PC-9 (cell line): Measurements from ENCODE around the gene STK26. TPM values are rescaled to one million over a fixed set of nuclear protein-coding genes. Genes with fewer than 3 reads are reported as not detected.

Source experiments
- BruUV-seq: library from RNA; stranded (reverse); fragments of 400-500 nt; replicated peaks from 2 replicates; lab custom pipeline; 2021; lab: Mats Ljungman, UMichigan
- CTCF ChIA-PET: fragments of 300-600 bp; sonication (Branson Sonifier 250); formaldehyde crosslinking; loops from one replicate; lab custom pipeline; 2022; ENCODE audit warnings: antibody characterized with exemption; lab: Charles Lee
- POLR2A ChIA-PET: fragments of 300-600 bp; sonication (Branson Sonifier 250); formaldehyde crosslinking; loops from one replicate; lab custom pipeline; 2022; ENCODE audit warnings: antibody characterized with exemption; ENCODE audit not compliant: unreplicated experiment; lab: Charles Lee
- DNase-seq, 2 experiments: peaks; one replicate each; pipeline versions ENCODE4 v3.0.0 to v3.0.0-alpha.2; 2015 to 2022; ENCODE audit warnings: mixed read lengths in 1 of 2
- H2AFZ ChIP-seq: fragments of 200-600 bp; sonication (generic); 2 replicates; pipeline ENCODE4 v1.8.1; 2017; ENCODE audit warnings: antibody characterized with exemption
- H3F3A ChIP-seq: fragments of 200-600 bp; sonication (generic); 2 replicates; pipeline ENCODE4 v1.8.1; 2017; ENCODE audit warnings: antibody characterized with exemption, mild to moderate bottlenecking, low read depth; ENCODE audit not compliant: insufficient read depth
- H3K27ac ChIP-seq: fragments of 200-600 bp; sonication (generic); 2 replicates; pipeline ENCODE4 v1.6.1; 2016; ENCODE audit warnings: mixed run types
- H3K27me3 ChIP-seq: fragments of 200-600 bp; sonication (generic); 2 replicates; pipeline ENCODE4 v1.6.1; 2016; ENCODE audit warnings: low read depth, mixed run types; ENCODE audit not compliant: insufficient read depth
- H3K36me3 ChIP-seq: fragments of 200-600 bp; sonication (generic); 2 replicates; pipeline ENCODE4 v1.6.1; 2016; ENCODE audit warnings: low read depth, mixed run types
- H3K4me1 ChIP-seq: fragments of 200-600 bp; sonication (generic); replicated peaks from 2 replicates; pipeline ENCODE4 v1.6.1; 2016; ENCODE audit warnings: mixed run types; ENCODE audit not compliant: insufficient read depth
- H3K4me2 ChIP-seq: fragments of 200-600 bp; sonication (generic); 2 replicates; pipeline ENCODE4 v1.6.1; 2017; ENCODE audit warnings: mixed run types
- H3K4me3 ChIP-seq: fragments of 200-600 bp; sonication (generic); 2 replicates; pipeline ENCODE4 v1.6.1; 2016; ENCODE audit warnings: mixed run types
- H3K79me2 ChIP-seq: fragments of 200-600 bp; sonication (generic); 2 replicates; pipeline ENCODE4 v1.6.1; 2017; ENCODE audit warnings: low read depth, mixed run types
- H3K9me2 ChIP-seq: fragments of 200-600 bp; sonication (generic); 2 replicates; pipeline ENCODE4 v1.8.1; 2017; ENCODE audit warnings: mild to moderate bottlenecking; ENCODE audit not compliant: insufficient read depth
- H3K9me3 ChIP-seq: fragments of 200-600 bp; sonication (generic); 2 replicates; pipeline ENCODE4 v1.8.1; 2016; ENCODE audit warnings: low read depth; ENCODE audit not compliant: insufficient read depth
- H4K20me1 ChIP-seq: fragments of 200-600 bp; sonication (generic); 2 replicates; pipeline ENCODE4 v1.8.1; 2017; ENCODE audit not compliant: insufficient read depth
- CTCF ChIP-seq: fragments of 200-600 bp; sonication (generic); conservative IDR thresholded peaks from 2 replicates; pipeline ENCODE4 v1.6.1; 2017; ENCODE audit warnings: mixed run types, antibody characterized with exemption, mild to moderate bottlenecking, moderate library complexity
- EZH2 ChIP-seq: fragments of 200-600 bp; sonication (generic); IDR thresholded peaks from 2 replicates; pipeline ENCODE4 v1.8.0; 2017; ENCODE audit warnings: antibody characterized with exemption, low read depth
- intact Hi-C: fragments of 100-400 bp; cut with micrococcal nuclease; formaldehyde crosslinking; loops from one replicate; pipeline ENCODE4 v1.10.0; 2022; ENCODE audit not compliant: unreplicated experiment
- total RNA-seq: library from RNA; stranded (reverse); gene quantifications from 2 replicates; pipeline ENCODE4 v1.2.3, GENCODE V29; 2021

The STK26 gene
- total RNA-seq, 1 experiment from 2014 or later, result 48.4 TPM

- intact Hi-C loops, result no loop called here
- H2AFZ ChIP-seq, result no peak overlapping the region
- POLR2A ChIA-PET, result no interaction called here
- H4K20me1 ChIP-seq, result 0 out of 2 replicates have a peak, but pooled peaks cover 3% of the 10 kb centered on the region
- peaks cover 55% of the 10 kb centered on the region for H3K79me2 ChIP-seq
- H3K36me3 ChIP-seq, result no peaks in the 10 kb centered on the region
- H3K4me3 ChIP-seq, result no peak overlapping the region
- TF ChIP-seq CTCF (no peak), EZH2 (no peak)
- 0 out of 2 replicates have a peak, but pooled peaks cover 3% of the 10 kb centered on the region for H3F3A ChIP-seq
- DNase-seq, result no peak
- no peaks in the 10 kb centered on the region for H3K27me3 ChIP-seq
- no peaks in the 10 kb centered on the region for H3K9me3 ChIP-seq
- no peak overlapping the region for H3K4me2 ChIP-seq
- CTCF ChIA-PET, result no interaction called here
- H3K4me1 ChIP-seq, result no peaks in the 10 kb centered on the region
- BruUV-seq, result no TSS peak
- no peak overlapping the region for H3K27ac ChIP-seq
- no peaks in the 10 kb centered on the region for H3K9me2 ChIP-seq
These were observed 20.9 kb downstream of the STK26 start for GRCh38 chrX:132043977-132044376.

- Histone ChIP-seq H3K9me3 (no peaks in the 10 kb centered on the region), H3K36me3 (no peaks in the 10 kb centered on the region), H3K79me2 (peaks cover 47% of the 10 kb centered on the region), H3K4me3 (no peak overlapping the region), H2AFZ (no peak overlapping the region), H3F3A (0 out of 2 replicates have a peak, but pooled peaks cover 3% of the 10 kb centered on the region), H3K4me1 (no peaks in the 10 kb centered on the region), H3K4me2 (no peak overlapping the region), H4K20me1 (0 out of 2 replicates have a peak, but pooled peaks cover 3% of the 10 kb centered on the region), H3K9me2 (no peaks in the 10 kb centered on the region), H3K27me3 (no peaks in the 10 kb centered on the region), H3K27ac (no peak overlapping the region)
- intact Hi-C loops, result no loop called here
- no peak for DNase-seq
- ChIA-PET CTCF (no interaction called here), POLR2A (no interaction called here)
- TF ChIP-seq EZH2, result no peak
- TF ChIP-seq CTCF, result no peak
- BruUV-seq, result no TSS peak
These were observed 21.9 kb downstream of the STK26 start for GRCh38 chrX:132044953-132045352.

GRCh38 chrX:132045456-132045855 is 22.4 kb downstream of the STK26 start:
- no peak for DNase-seq
- Histone ChIP-seq H3K27ac (no peak overlapping the region), H4K20me1 (0 out of 2 replicates have a peak, but pooled peaks cover 3% of the 10 kb centered on the region), H3K4me2 (no peak overlapping the region), H3F3A (no peaks in the 10 kb centered on the region), H3K9me2 (no peaks in the 10 kb centered on the region), H3K9me3 (no peaks in the 10 kb centered on the region), H3K79me2 (peaks cover 45% of the 10 kb centered on the region), H3K4me3 (no peak overlapping the region), H3K4me1 (no peaks in the 10 kb centered on the region), H3K27me3 (no peaks in the 10 kb centered on the region), H2AFZ (no peak overlapping the region), H3K36me3 (no peaks in the 10 kb centered on the region)
- BruUV-seq, result no TSS peak
- ChIA-PET CTCF (no interaction called here), POLR2A (interaction anchor here (0.7 kb wide), 1 partner anchor 9 kb away, joined by 3 read pairs; no protein-coding TSS in a partner anchor)
- intact Hi-C loops, result no loop called here
- TF ChIP-seq EZH2, result no peak
- TF ChIP-seq CTCF, result no peak
